ENCODE measurements around the gene SHROOM1.

SHROOM1 gene

GRCh38 chr5:132849347-132849746, 18.9 kb upstream of the SHROOM1 start:
- no peak for DNase-seq (ENCODE audit: low spot score)
- TF ChIP-seq CTCF (IDR thresholded peaks at IDR 0.05; ENCODE audit: extremely low read depth, missing control alignments) = no peak

- TF ChIP-seq CTCF (IDR thresholded peaks at IDR 0.05; ENCODE audit: extremely low read depth, missing control alignments) = no peak
- no peak for DNase-seq (ENCODE audit: low spot score)
These were observed 17.8 kb upstream of the SHROOM1 start for GRCh38 chr5:132848270-132848669.

- TF ChIP-seq CTCF (IDR thresholded peaks at IDR 0.05; ENCODE audit: extremely low read depth, missing control alignments) = no peak
- DNase-seq (ENCODE audit: low spot score) = no peak
These were observed 10.9 kb upstream of the SHROOM1 start for GRCh38 chr5:132841305-132841704.

- no peak for DNase-seq (ENCODE audit: low spot score)
- TF ChIP-seq CTCF (IDR thresholded peaks at IDR 0.05; ENCODE audit: extremely low read depth, missing control alignments) = no peak
These were observed 10.4 kb upstream of the SHROOM1 start for GRCh38 chr5:132840896-132841295.

- DNase-seq (ENCODE audit: low spot score) = no peak
- no peak for TF ChIP-seq CTCF (IDR thresholded peaks at IDR 0.05; ENCODE audit: extremely low read depth, missing control alignments)
These were observed 9.9 kb upstream of the SHROOM1 start for GRCh38 chr5:132840313-132840712.

- no peak for TF ChIP-seq CTCF (IDR thresholded peaks at IDR 0.05; ENCODE audit: extremely low read depth, missing control alignments)
- no peak for DNase-seq (ENCODE audit: low spot score)
These were observed 9.2 kb upstream of the SHROOM1 start for GRCh38 chr5:132839426-132840301.

GRCh38 chr5:132838516-132839282, 8.3 kb upstream of the SHROOM1 start:
- no peak for DNase-seq (ENCODE audit: low spot score)
- TF ChIP-seq CTCF (IDR thresholded peaks at IDR 0.05; ENCODE audit: extremely low read depth, missing control alignments) = no peak

Data from GM20000 (cell line).